Forelimb muscle (tissue), 1 donor: ENCODE measurements around the gene RFNG. TPM values are rescaled to one million over a fixed set of nuclear protein-coding genes. Genes with fewer than 3 reads are reported as not detected.

Experiments used
- DNase-seq: peaks from one replicate; pipeline ENCODE4 v3.0.0-alpha.2; 2013; ENCODE audit warnings: low read depth
- polyA plus RNA-seq: library from polyadenylated mRNA; unstranded; fragments of 120-200 nt; gene quantifications from one replicate; pipeline ENCODE4 v1.2.1, GENCODE V29; 2013; ENCODE audit not compliant: insufficient read length

The RFNG gene
- polyA plus RNA-seq, 1 donor, result 31.0 TPM

- no peak for DNase-seq
Measured at GRCh38 chr17:82014432-82014831, 37.2 kb downstream of the RFNG start.

GRCh38 chr17:82013772-82014321 is 37.8 kb downstream of the RFNG start:
- DNase-seq, result no peak

GRCh38 chr17:82013341-82013740 is 38.3 kb downstream of the RFNG start:
- no peak for DNase-seq

- DNase-seq, result no peak
Measured at GRCh38 chr17:82012640-82013295, 38.8 kb downstream of the RFNG start.

GRCh38 chr17:82012261-82012639 is 39.4 kb downstream of the RFNG start:
- no peak for DNase-seq

- no peak for DNase-seq
Measured at GRCh38 chr17:82011617-82012187, 39.9 kb downstream of the RFNG start.

- DNase-seq, result no peak
Measured at GRCh38 chr17:82010575-82011525, 40.8 kb downstream of the RFNG start.

GRCh38 chr17:82009413-82009812 is 42.2 kb downstream of the RFNG start:
- no peak for DNase-seq

- no peak for DNase-seq
Measured at GRCh38 chr17:82008941-82009405, 42.6 kb downstream of the RFNG start.

- no peak for DNase-seq
Measured at GRCh38 chr17:82008258-82008940, 43.2 kb downstream of the RFNG start.

GRCh38 chr17:82007495-82008257 is 43.9 kb downstream of the RFNG start:
- no peak for DNase-seq

- DNase-seq, result no peak
Measured at GRCh38 chr17:82007228-82007494, 44.5 kb downstream of the RFNG start.

GRCh38 chr17:82006468-82007227 is 45.0 kb downstream of the RFNG start:
- DNase-seq, result no peak

- DNase-seq, result no peak
Measured at GRCh38 chr17:82005701-82006348, 45.8 kb downstream of the RFNG start.

- DNase-seq, result no peak
Measured at GRCh38 chr17:82004517-82005455, 46.8 kb downstream of the RFNG start.

GRCh38 chr17:82003411-82004381 is 47.9 kb downstream of the RFNG start:
- DNase-seq, result no peak

GRCh38 chr17:82001571-82002056 is 50.0 kb downstream of the RFNG start:
- DNase-seq, result no peak
